HG02759 (cell line): ENCODE measurements around the gene ABLIM3.
A peak's percentile ranks its signal among the peaks of the same experiment; 100 is the strongest.
"Not testable (repeated sequence)": the region's sequence is repeated elsewhere in the genome, so short reads cannot be mapped to it uniquely, and the experiment has no call there.

ENCODE experiments used
- ATAC-seq: cut with Tn5 transposase; IDR thresholded peaks from one replicate; pipeline ENCODE4 v1.9.1; 2021; ENCODE audit warnings: mild to moderate bottlenecking, moderate library complexity; ENCODE audit not compliant: unreplicated experiment

ABLIM3 gene

DNA sequence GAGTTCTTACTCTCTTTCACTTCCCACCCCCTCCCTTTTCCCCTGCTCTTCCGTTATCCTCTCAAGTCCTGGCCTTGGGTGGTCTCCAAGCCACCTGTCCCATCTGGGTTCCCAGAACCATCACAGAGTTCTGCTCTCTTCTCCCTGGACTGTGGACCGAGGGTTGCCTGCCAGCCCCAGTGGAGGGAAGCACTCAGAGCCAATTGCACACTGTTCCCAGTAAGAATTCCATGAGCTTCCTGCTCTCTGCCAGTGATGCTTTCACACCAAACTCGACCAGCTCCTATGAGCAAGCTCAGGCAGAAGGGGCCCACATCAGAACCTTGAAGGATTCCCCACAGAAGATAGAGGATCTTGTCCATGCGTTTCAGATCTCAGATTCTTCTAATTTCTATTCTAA lies 110.3 kb downstream of the ABLIM3 start:
- ATAC-seq, result no peak

DNA sequence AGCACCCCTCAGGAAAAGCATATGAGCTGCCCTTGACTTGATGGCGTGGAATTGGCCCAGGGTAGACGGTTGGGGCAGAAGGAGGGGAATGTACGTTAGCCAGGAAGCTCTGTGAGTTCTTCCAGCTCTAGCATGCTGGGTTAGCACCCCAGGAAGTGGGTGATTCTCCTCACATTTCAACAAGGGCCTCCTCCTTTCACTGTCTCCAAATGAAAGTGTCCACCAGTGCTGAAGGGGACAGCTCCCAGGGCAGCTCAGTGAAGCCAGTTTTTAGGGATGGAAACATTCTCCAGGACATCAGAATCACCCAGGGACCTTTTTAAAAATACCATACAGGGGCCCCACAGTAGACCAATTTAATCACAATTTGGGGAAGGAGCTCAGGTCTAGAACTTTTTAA lies 113.2 kb downstream of the ABLIM3 start:
- no peak for ATAC-seq

GRCh38 chr5:149256451-149256850 lies 115.2 kb downstream of the ABLIM3 start:
- ATAC-seq, result no peak

- ATAC-seq, result no peak
Observed at GRCh38 chr5:149257131-149257530, 115.8 kb downstream of the ABLIM3 start.

DNA sequence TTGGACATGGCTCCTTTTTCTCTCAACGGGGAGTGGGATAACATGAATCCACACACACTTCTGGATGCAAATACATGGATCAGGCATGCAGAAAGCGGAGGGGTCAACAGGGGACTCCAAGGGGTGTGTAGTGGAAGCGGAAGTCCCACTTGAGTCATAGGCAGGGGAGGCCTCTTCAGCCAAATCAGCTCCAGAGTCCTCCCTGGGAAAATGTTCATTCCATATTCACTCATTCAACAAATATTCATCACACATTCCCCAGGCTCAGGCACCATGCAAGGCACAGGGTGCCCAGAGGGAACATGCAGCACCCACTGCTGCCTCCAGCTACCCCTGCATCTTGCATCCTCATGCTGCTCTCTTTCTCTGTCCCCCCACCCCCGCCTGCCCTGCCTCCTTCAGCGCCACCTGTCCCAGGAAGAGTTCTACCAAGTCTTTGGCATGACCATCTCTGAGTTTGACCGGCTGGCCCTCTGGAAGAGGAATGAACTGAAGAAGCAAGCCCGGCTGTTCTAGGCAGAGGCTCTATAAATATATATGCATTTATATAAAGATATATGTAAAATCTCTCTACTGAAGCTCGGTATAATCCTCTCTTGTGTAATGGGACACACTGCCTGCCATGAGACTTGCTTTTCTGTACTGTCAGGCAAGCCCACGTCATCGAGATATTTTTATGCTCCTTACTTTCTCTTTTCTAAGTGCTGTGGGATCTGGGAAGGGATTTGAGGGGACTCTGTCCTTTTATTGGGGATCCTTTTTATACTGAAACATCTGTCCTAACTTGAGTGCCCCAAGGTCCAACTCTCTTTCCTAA lies 116.8 kb downstream of the ABLIM3 start:
- no peak for ATAC-seq

DNA sequence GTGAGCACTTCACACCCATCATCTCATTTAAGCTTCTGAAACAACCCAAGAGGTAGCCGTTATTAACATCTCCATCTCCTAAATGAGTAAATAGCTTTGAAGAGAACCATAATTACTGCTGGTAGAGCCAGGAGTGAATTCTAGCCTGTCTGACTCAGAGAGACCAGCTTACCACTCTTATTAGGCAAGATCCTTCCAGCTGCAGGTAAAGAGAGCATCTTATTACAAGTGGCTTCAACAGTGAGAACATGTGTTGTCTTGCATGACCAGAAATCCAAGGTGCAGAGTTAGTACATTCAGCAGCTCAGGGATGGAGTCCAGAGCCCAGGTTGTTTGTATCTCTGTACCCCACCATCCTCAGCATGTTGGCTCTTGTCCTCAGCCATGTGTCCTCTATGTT lies 119.5 kb downstream of the ABLIM3 start:
- ATAC-seq, result no peak

GRCh38 chr5:149261246-149261645 lies 120.0 kb downstream of the ABLIM3 start:
- ATAC-seq, result no peak

DNA sequence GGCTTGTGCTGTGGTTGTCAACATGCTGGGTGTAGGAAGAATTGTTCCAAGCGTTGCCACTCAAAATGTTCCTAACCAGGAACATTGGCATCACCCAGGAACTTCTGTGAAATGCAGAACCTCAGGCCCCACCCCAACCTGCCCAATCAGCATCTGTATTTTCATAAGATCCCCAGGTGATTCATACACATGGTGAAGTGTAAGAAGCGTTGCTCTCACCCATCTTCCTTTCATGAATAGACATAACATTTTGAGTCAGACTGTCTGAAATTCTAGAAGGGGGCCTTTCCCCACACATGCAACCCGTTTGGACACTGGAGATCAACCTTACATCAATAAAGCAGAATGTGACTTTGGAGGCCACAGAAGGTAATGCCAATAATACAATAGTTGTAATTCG lies 121.0 kb downstream of the ABLIM3 start:
- ATAC-seq, result no peak

DNA sequence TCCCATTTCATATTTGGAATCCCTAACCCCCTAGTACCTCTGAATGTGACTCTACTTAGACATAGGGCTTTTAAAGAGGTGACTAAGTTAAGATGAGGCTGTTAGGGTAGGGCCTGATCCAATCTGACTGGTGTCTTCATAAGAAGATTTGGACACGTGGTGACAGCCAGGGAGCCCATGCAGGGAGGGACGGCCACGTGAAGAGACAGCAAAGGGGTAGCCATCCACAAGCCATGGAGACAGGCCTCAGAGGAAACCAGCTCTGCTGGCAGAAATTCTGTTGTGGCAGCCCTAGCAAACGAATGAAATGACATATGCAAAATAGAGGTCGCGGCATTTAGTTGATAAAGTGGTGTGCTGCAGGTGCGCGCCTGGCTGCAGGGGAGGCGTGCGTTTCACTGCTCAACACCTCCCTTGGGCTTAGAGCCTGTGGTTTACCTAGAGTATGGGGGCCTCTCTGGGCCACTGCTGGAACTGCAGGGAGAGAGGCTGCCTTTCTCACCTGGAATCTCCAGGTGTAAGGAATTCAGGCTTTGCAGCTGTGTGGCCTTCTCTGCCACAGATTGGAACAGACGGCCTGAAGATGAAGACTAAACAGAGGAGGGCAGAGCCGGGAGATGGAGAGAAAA lies 123.3 kb downstream of the ABLIM3 start:
- ATAC-seq, result peak; percentile 92

GRCh38 chr5:149265068-149265465 lies 123.8 kb downstream of the ABLIM3 start:
- no peak for ATAC-seq

- no peak for ATAC-seq
Observed at GRCh38 chr5:149265597-149265996, 124.3 kb downstream of the ABLIM3 start.

DNA sequence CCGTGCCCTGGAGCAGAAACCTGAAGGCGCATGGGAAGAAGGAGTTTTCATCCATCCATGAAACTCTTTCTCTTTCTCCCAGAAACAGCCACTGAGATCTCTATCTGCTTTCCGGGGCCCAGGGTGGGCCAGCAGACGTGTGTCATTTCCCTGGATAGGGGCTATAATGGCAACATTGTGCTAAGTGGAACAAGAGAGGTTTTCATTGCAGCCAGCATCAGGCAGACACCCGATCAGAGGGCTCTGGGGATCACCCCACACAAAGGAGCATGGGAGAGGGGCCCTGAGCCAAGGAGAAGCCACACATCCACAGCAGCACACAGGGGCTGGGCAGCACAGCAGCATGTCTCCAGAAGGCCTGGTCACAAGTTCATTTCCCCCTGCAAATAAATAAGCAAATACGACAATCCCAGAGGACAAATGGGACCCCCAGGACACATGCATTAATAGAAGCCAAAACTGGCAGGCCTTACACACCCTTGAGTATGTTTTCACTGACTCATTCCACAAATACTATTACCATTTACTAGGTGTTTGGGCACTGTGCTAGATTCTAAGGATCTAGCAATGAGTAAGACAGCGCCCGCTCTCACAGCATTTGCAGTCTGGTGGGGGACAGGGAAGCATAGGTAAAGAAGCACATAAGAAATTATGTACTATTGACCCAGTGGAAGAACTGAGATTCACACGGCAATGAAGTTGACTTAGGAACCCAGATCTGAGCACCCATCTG lies 126.1 kb downstream of the ABLIM3 start:
- ATAC-seq, result no peak

- ATAC-seq, result peak; percentile 51
Observed at GRCh38 chr5:149268928-149269557, 127.8 kb downstream of the ABLIM3 start.

DNA sequence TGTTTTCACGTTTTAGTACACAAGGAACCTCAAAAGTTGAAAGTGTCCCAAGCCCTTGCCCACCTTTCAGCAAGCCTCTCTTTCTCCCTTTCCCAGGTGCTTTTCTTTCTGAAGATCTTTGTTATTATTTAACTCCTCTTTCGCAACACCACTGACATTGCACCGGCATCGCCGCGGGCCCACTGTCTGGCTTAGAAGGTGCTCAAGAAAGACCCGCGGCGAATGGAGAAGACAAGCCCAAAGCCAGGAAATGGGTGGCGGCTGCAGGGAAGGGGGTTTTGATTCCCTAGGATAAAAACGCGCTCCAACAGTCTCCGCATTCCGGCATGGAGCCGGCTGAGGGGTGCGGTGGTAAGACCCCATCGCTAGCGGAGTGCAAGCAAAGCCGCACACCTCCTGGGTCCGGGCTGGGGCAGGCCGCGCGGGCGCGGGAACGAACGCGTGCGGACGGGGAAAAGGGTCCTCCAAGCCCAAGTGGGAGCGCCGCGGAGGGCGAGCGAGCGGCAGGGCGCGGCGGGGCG lies 130.0 kb downstream of the ABLIM3 start:
- no peak for ATAC-seq

- peak; percentile 48 for ATAC-seq
Observed at GRCh38 chr5:149271716-149272563, 130.6 kb downstream of the ABLIM3 start, which contains the start of gene AFAP1L1. TSS of gene AFAP1L1 (plus strand) at chr5:149271859. CDS start at chr5:149271969, 110 bp downstream.

- not testable (repeated sequence) for ATAC-seq
Observed at GRCh38 chr5:149272781-149273180, 131.5 kb downstream of the ABLIM3 start.

DNA sequence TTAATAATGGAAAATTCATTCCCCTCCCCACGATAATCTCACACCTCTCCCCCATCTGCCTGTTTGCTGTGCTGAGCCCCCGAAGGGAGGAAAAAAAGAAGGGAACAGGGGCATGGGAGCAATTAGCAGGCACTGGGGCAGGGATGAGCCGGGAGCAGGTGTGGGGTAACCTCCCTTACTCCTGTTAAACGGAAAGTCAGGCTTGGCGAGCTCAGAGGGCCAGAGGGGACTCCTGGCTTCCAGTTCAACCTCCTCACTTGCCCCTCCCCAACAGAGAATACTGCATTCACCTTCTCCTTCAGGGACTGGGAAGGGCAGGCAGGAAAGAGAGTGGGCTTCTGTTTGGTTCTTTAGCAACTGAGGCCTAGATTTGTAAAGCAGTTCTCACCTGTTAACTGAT lies 131.9 kb downstream of the ABLIM3 start:
- ATAC-seq, result no peak

DNA sequence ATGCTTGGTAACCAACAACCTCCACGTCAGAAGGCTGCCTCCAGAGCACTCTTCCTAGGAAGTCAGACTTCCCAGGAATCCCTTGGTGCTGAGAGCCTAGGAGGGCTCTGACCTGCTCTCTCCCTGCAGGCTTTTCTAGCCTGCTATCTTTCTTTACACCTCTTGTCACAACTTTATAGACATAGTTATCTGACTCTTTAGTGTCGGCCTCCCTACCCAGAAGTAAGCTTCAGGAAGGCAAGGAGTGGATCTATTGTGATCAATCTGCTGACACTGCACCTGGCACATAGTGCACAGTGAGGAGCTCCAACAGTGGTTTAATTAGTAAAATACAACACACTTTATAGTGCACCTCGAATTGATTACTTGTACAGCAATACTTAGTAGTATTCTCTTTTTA lies 132.7 kb downstream of the ABLIM3 start:
- no peak for ATAC-seq

DNA sequence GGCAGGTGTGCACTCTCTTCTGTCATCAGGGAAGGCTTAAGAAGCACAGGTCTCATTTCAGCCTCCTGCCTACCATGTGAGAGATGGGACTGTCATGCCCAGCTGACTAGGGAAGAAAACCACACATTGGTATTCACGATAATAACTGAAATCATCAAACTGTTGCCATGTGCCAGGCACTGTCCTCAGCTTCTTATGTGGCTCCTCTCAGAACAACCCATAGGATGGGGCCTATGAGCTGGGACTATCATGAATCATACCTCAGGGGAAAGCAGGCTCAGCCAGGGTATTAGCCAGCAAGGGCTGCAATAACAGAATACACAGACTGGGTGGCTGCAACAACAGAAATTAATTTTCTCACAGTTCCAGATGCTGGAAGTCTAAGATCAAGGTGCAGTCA lies 133.6 kb downstream of the ABLIM3 start:
- ATAC-seq, result no peak

GRCh38 chr5:149277801-149278200 lies 136.5 kb downstream of the ABLIM3 start:
- no peak for ATAC-seq
